ENCODE data around the gene HIC1. TPM values are rescaled to one million over a fixed set of nuclear protein-coding genes. Genes with fewer than 3 reads are reported as not detected.
A peak's percentile ranks its signal among the peaks of the same experiment; 100 is the strongest.

Gene HIC1
- total RNA-seq, 1 donor from 2014 or later = 33.1 TPM

DNA sequence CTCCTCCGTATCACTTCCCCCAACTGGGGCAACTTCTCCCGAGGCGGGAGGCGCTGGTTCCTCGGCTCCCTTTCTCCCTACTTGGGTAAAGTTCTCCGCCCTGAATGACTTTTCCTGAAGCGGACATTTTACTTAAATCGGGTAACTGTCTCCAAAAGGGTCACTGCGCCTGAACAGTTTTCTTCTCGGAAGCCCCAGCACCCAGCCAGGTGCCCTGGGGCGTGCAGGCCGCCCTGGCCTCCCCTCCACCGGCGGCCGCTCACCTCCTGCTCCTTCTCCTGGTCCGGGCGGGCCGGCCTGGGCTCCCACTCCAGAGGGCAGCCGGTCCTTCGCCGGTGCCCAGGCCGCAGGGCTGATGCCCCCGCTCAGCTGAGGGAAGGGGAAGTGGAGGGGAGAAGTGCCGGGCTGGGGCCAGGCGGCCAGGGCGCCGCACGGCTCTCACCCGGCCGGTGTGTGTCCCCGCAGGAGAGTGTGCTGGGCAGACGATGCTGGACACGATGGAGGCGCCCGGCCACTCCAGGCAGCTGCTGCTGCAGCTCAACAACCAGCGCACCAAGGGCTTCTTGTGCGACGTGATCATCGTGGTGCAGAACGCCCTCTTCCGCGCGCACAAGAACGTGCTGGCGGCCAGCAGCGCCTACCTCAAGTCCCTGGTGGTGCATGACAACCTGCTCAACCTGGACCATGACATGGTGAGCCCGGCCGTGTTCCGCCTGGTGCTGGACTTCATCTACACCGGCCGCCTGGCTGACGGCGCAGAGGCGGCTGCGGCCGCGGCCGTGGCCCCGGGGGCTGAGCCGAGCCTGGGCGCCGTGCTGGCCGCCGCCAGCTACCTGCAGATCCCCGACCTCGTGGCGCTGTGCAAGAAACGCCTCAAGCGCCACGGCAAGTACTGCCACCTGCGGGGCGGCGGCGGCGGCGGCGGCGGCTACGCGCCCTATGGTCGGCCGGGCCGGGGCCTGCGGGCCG is 1.6 kb downstream of the HIC1 start:
- Histone ChIP-seq H3K27ac (peak overlapping the region; percentile 95), H3K4me3 (peak overlapping the region; percentile 66 to 70), H3K4me1 (peaks cover 55% of the 10 kb centered on the region), H3K9me3 (no peaks in the 10 kb centered on the region), H3K27me3 (peaks cover 6% of the 10 kb centered on the region), H3K36me3 (peaks cover 0 to 11% of the 10 kb centered on the region in 2 donors)
- TF ChIP-seq POLR2AphosphoS5 (IDR thresholded peaks at IDR 0.05; ENCODE audit: insufficient read depth in 1 of 2, low read depth in 1 of 2) (peak in 1 of 2 donors; percentile 52), POLR2A (IDR thresholded peaks at IDR 0.05) (no peak)
- TF ChIP-seq, protein P1, sequence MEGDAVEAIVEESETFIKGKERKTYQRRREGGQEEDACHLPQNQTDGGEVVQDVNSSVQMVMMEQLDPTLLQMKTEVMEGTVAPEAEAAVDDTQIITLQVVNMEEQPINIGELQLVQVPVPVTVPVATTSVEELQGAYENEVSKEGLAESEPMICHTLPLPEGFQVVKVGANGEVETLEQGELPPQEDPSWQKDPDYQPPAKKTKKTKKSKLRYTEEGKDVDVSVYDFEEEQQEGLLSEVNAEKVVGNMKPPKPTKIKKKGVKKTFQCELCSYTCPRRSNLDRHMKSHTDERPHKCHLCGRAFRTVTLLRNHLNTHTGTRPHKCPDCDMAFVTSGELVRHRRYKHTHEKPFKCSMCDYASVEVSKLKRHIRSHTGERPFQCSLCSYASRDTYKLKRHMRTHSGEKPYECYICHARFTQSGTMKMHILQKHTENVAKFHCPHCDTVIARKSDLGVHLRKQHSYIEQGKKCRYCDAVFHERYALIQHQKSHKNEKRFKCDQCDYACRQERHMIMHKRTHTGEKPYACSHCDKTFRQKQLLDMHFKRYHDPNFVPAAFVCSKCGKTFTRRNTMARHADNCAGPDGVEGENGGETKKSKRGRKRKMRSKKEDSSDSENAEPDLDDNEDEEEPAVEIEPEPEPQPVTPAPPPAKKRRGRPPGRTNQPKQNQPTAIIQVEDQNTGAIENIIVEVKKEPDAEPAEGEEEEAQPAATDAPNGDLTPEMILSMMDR (IDR thresholded peaks at IDR 0.05) = no peak
- no peak for DNase-seq (ENCODE audit: extremely low spot score in 2 of 2)
- intact Hi-C loops (cut with DNase I) = loop anchor here (2.0 to 10.0 kb wide), 4 partner anchors 34 to 338 kb away; no protein-coding TSS in a partner anchor

DNA sequence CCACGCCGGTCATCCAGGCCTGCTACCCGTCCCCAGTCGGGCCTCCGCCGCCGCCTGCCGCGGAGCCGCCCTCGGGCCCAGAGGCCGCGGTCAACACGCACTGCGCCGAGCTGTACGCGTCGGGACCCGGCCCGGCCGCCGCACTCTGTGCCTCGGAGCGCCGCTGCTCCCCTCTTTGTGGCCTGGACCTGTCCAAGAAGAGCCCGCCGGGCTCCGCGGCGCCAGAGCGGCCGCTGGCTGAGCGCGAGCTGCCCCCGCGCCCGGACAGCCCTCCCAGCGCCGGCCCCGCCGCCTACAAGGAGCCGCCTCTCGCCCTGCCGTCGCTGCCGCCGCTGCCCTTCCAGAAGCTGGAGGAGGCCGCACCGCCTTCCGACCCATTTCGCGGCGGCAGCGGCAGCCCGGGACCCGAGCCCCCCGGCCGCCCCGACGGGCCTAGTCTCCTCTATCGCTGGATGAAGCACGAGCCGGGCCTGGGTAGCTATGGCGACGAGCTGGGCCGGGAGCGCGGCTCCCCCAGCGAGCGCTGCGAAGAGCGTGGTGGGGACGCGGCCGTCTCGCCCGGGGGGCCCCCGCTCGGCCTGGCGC is 2.4 kb downstream of the HIC1 start:
- no peak for DNase-seq (ENCODE audit: extremely low spot score in 2 of 2)
- H3K9me3 ChIP-seq = no peaks in the 10 kb centered on the region
- peaks cover 0 to 11% of the 10 kb centered on the region in 2 donors for H3K36me3 ChIP-seq
- no peak for TF ChIP-seq POLR2A (IDR thresholded peaks at IDR 0.05)
- peaks cover 6% of the 10 kb centered on the region for H3K27me3 ChIP-seq
- peak overlapping the region; percentile 66 to 70 for H3K4me3 ChIP-seq
- peaks cover 52% of the 10 kb centered on the region for H3K4me1 ChIP-seq
- H3K27ac ChIP-seq = peak overlapping the region; percentile 95
- intact Hi-C loops (cut with DNase I) = loop anchor here (2.0 to 10.0 kb wide), 4 partner anchors 34 to 338 kb away; no protein-coding TSS in a partner anchor

DNA sequence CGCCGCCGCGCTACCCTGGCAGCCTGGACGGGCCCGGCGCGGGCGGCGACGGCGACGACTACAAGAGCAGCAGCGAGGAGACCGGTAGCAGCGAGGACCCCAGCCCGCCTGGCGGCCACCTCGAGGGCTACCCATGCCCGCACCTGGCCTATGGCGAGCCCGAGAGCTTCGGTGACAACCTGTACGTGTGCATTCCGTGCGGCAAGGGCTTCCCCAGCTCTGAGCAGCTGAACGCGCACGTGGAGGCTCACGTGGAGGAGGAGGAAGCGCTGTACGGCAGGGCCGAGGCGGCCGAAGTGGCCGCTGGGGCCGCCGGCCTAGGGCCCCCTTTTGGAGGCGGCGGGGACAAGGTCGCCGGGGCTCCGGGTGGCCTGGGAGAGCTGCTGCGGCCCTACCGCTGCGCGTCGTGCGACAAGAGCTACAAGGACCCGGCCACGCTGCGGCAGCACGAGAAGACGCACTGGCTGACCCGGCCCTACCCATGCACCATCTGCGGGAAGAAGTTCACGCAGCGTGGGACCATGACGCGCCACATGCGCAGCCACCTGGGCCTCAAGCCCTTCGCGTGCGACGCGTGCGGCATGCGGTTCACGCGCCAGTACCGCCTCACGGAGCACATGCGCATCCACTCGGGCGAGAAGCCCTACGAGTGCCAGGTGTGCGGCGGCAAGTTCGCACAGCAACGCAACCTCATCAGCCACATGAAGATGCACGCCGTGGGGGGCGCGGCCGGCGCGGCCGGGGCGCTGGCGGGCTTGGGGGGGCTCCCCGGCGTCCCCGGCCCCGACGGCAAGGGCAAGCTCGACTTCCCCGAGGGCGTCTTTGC is 3.1 kb downstream of the HIC1 start:
- intact Hi-C loops (cut with DNase I) = loop anchor here (2.0 to 10.0 kb wide), 4 partner anchors 33 to 337 kb away; no protein-coding TSS in a partner anchor
- Histone ChIP-seq H3K27me3 (peaks cover 6% of the 10 kb centered on the region), H3K27ac (peak overlapping the region; percentile 95), H3K4me1 (peaks cover 59% of the 10 kb centered on the region), H3K4me3 (peak overlapping the region; percentile 66 to 70), H3K9me3 (no peaks in the 10 kb centered on the region), H3K36me3 (peaks cover 0 to 11% of the 10 kb centered on the region in 2 donors)
- TF ChIP-seq POLR2A (IDR thresholded peaks at IDR 0.05) = no peak
- TF ChIP-seq POLR2AphosphoS5 (IDR thresholded peaks at IDR 0.05; ENCODE audit: insufficient read depth in 1 of 2, low read depth in 1 of 2) = no peak
- TF ChIP-seq, protein P1 (IDR thresholded peaks at IDR 0.05) = no peak
- DNase-seq (ENCODE audit: extremely low spot score in 2 of 2) = no peak

DNA sequence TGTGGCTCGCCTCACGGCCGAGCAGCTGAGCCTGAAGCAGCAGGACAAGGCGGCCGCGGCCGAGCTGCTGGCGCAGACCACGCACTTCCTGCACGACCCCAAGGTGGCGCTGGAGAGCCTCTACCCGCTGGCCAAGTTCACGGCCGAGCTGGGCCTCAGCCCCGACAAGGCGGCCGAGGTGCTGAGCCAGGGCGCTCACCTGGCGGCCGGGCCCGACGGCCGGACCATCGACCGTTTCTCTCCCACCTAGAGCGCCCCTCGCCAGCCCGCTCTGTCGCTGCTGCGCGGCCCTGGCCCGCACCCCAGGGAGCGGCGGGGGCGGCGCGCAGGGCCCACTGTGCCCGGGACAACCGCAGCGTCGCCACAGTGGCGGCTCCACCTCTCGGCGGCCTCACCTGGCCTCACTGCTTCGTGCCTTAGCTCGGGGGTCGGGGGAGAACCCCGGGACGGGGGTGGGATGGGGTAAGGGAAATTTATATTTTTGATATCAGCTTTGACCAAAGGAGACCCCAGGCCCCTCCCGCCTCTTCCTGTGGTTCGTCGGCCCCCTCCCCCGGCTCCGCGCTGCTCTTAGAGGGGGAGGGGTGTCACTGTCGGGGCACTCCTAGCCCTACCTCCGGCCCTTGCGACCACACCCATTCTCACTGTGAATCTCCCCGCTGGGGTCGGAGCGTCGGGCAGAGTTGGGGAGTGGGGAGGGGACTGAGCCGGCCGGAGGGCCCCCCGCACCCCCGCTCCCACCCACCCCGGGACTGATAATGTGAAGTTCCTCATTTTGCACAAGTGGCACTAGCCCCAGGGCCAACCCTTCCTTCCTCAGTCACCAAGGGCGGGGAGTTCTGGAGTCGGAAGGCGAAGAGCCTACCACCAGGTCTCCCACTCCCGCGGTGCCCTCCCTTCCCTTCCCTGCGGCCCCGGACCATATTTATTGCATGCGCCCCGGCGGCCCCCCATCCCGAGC is 4.0 kb downstream of the HIC1 start:
- intact Hi-C loops (cut with DNase I) = loop anchor here (5.0 to 10.0 kb wide), 3 partner anchors 118 to 336 kb away; no protein-coding TSS in a partner anchor
- Histone ChIP-seq H3K27me3 (peaks cover 6% of the 10 kb centered on the region), H3K36me3 (peaks cover 0 to 13% of the 10 kb centered on the region in 2 donors), H3K4me1 (peaks cover 59% of the 10 kb centered on the region), H3K4me3 (peak overlapping the region; percentile 66 to 70), H3K9me3 (no peaks in the 10 kb centered on the region), H3K27ac (peak overlapping the region; percentile 95)
- no peak for DNase-seq (ENCODE audit: extremely low spot score in 2 of 2)
- no peak for TF ChIP-seq POLR2A (IDR thresholded peaks at IDR 0.05)
- TF ChIP-seq, protein P1 (IDR thresholded peaks at IDR 0.05) = peak in 2 of 3 experiments; percentile 72 to 87
- no peak for TF ChIP-seq POLR2AphosphoS5 (IDR thresholded peaks at IDR 0.05; ENCODE audit: insufficient read depth in 1 of 2, low read depth in 1 of 2)
